HG03520 (cell line): ENCODE measurements around the gene ZDHHC22.

Experiments used
- ATAC-seq: cut with Tn5 transposase; IDR thresholded peaks from one replicate; pipeline ENCODE4 v1.9.1; 2021; ENCODE audit warnings: mild to moderate bottlenecking, moderate library complexity; ENCODE audit not compliant: unreplicated experiment

The ZDHHC22 gene

DNA sequence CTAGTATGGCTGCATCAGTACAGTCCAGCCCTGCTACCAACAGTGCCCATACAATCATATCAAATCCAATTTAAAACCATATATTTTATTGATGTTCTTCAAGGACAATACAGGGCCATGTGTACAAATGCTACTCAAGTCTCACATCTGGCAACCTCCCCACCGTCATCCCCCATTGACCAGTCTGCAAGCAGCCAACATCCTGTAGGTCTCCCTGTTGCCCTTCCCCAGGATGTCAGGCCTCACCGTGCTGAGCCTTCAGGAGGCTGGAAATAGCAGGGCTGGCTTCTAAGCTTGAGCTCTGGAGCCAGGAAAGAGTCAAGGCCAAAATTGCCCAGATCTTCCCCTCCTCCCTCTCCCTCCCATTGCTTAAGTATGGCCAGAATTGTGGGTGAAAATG, 10.4 kb downstream of the ZDHHC22 start:
- ATAC-seq: no peak

DNA sequence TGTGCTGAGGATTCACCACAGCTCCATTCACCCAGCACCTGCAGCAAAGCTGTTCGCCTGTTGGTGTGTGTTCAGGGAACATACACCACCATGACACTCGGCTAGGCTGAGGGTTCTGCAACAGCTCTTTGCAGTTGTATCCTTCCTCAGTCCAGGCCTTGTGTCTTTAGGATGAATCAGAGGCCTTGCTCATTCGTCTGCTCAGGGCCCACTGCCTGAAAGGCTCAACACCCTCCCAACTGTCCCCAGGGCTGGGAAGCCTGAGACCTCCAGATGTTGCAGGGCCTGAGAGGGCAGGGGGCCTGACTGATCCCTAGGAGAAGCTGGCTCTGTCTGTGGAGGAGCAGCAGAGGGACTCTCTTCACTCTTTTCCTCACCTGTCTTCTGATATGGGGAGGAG, 11.2 kb downstream of the ZDHHC22 start:
- no peak for ATAC-seq

- no peak for ATAC-seq
Measured at GRCh38 chr14:77128414-77128891, 13.1 kb downstream of the ZDHHC22 start.

DNA sequence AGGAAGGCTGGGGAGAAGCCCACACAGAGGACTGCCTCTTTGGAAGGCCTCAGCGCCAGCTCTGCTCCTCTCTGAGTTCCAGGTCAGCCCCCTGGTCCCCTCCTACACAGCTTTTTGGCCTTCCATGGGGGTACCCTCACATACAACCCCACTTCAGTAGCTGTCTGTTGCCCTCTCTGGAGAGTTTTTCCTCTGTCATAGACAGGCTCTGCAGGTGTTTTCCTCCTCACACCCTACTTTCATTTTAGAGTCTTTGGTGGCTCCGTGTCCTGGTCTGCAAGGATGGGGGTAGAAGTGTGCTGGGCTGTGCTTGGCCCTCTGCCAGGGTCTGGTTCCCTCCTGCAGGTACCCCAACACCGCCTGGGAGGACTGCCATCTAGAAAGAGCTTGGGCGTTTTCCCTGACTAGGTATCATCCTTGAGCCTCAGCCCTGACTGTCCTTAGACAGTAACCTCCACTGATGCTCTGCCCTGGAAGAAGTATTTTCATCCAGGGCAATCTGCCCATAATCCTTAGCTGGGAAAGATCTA, 15.1 kb downstream of the ZDHHC22 start:
- ATAC-seq: no peak

GRCh38 chr14:77125823-77126325, 15.7 kb downstream of the ZDHHC22 start:
- no peak for ATAC-seq

DNA sequence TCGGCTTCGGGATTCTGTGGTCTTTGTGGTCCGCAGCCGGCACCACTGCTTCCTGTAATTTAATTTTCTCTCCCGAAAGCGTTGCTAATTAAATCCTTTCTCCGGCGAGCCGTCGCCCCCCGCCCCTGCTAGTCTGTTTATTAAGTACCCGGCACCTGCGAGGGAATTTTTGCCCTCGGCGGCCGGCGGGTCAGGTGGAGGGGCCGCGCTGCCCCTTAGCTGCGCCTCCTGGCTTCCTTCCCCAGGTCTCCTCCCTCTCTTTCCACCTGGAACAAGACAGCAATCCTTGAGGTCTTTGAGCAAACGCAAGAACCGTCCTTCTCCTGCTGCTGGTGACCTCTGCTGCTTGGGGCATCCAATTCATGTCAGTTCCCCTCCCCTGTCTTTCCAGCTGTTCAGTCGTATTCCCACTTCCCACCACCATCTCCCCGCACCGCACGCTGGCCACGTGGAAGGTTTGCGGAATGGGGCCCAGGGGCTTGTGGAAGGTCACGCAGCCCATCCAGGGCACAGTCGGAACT, 16.2 kb downstream of the ZDHHC22 start:
- ATAC-seq: no peak

DNA sequence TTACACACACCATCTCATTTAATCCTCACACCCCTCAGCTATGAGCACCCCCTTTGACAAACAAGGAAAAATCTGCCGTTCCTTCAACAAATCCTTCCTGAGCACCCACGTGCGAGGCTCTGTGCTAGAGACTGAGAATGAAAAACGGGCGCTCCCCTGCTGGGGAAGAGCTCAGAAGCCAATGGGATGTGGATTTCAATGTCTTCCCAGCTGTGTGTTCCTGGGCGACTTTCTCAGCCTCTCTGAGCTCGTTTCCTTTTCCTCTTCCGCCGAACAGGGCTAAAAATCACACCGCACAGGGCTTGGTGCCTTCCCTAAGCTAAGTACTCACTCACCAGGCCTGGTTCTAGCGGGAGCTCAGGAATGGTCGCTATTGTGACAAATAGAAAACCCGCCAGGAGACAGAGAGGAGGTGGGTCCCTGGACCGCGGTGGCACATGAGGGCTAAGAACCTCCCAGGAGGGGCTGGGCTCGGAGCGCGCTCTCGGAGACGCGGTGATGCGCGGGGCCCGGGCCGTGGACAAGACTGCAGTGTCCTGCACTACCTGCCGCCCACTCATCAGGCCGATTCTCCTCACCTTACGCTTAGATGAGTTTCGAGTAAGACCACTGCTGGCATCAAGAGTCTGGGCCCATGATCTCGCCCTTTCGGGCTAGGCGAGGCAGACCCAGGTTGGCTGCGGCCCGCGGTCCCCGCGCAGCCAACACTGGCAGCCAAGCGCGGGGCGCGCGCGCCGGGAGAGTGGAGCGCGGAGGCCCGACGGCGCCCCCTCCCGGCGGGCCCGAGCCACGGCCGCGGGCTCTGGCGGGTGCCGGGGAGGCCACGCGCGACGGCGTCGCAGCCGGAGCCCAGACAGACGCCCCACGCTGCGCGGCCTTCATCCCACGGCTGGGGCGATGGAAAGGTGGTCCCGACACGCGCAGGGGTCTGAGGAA, 17.0 kb downstream of the ZDHHC22 start:
- no peak for ATAC-seq

GRCh38 chr14:77123381-77124325, 17.9 kb downstream of the ZDHHC22 start:
- no peak for ATAC-seq

DNA sequence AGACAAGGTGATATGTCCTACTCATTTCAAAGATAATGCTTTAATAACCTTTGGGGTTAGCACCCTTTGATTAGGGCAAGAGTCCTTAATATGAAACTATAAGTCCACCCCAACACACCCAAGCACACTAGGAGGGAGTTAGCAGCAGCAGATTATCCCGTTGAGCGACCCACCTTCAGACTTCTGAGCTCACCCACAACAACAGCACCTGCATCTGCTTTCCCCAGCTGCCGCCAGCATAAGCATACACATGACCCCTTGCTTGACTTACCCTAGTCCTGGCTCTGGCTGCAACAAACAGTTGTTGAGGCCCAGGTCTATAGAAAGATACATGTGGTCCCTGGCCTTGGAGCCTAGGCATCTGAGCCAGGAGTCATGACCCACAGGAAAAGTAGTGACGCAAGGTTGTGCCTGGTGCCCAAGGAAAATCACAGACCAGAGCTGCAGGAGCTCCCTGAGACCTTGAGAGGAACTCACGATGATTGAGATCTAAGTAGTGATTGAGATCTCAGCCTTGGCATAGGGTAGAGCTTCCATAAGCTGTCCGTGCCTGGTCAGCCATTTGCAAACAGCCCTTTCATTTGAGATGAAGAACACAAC, 19.0 kb downstream of the ZDHHC22 start:
- ATAC-seq: no peak

- peak; percentile 83 for ATAC-seq
Measured at GRCh38 chr14:77120771-77121743, 20.5 kb downstream of the ZDHHC22 start.

DNA sequence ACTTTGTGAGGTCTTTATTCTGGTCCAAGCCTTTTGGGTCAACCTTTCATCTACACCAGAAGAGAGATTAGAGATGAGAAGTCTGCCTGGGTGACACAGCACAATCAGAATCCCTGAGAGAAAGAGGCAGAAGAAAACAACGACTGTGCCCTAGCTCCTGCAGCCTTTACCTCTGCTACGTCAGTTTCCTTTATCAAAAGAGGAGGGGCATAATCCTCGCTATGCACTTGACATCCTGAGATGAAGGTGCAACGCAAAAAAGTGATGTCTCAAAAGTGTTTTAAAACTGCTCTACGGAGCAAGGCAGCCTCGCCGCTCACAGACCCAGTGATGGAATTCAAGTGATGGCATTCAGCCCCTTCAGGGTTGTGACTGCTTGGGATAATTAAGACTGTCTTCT, 21.7 kb downstream of the ZDHHC22 start:
- ATAC-seq: no peak

DNA sequence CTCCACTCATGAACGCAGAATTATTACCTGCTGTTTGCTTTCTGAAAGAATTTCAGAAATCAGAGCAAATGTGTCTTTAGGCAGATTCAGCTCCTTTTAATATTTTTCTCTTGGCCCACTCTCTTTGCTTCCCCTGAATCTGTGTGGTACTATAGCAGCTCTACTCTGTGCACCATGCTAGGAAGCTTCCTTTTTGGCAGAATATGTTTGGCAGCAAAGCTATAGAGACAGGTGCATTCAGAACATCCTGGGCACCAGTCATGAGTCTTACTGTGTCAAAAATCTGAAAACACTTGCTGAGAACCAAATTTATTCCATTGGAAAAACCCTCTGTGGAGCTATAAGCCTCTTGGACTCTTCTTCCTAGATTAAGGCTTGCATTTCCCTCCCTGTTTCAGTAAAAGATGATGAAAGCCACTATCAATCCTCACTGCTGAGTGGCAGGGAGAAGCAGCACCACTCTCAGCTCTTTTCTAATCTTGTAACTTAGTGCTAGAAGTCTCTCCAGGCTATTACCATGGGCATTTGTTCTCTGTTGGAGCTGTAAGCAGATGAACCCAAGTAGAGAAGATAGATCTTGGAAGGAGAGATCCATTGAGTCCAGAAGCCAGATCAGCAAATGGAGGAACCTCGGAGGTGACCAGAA, 25.3 kb downstream of the ZDHHC22 start:
- ATAC-seq: no peak

- ATAC-seq: no peak
Measured at GRCh38 chr14:77114609-77115008, 27.0 kb downstream of the ZDHHC22 start.

- no peak for ATAC-seq
Measured at GRCh38 chr14:77113644-77114043, 27.9 kb downstream of the ZDHHC22 start.

GRCh38 chr14:77111021-77111420, 30.6 kb downstream of the ZDHHC22 start:
- ATAC-seq: no peak

- ATAC-seq: no peak
Measured at GRCh38 chr14:77110286-77110685, 31.3 kb downstream of the ZDHHC22 start.

- no peak for ATAC-seq
Measured at GRCh38 chr14:77109656-77110055, 31.9 kb downstream of the ZDHHC22 start.

GRCh38 chr14:77108753-77109152, 32.8 kb downstream of the ZDHHC22 start:
- ATAC-seq: no peak

DNA sequence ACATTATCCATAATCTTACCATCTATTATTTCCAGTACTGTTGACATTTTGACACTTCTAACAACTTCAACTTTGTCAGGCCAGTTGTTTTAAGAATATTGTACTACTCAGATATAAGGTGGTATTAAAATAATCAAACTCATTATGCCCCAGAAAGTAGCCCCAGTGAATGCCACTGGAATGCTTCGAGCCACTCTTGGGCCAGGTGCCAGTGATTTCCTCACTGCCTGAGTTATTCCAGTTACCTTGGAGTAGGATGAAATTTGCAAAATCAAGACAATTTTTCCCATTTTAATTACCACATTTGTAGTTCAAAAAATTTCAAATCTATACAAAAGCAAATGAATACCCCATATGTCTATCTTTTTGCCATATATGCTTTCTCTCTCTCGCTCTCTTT, 34.4 kb downstream of the ZDHHC22 start:
- no peak for ATAC-seq
